Activated naive CD8-positive, alpha-beta T cell treated with anti-CD3 and anti-CD28 coated beads, Interleukin-2, amount 10 ng/mL, durations not matched to agents 7 days and 5 days (primary cell): ENCODE results near the gene SSTR1. TPM values are rescaled to one million over a fixed set of nuclear protein-coding genes. Genes with fewer than 3 reads are reported as not detected.

Experiments used
- ATAC-seq: fragments of 150-1000 bp; cut with Tn5 transposase; one replicate; pipeline ENCODE4 v1.10.0; 2021; ENCODE audit warnings: low read depth, moderate library complexity
- POLR2A ChIA-PET: fragments of 350-600 bp; sonication (Branson Sonifier 250); formaldehyde crosslinking; loops from one replicate; lab custom pipeline; 2021; ENCODE audit warnings: antibody characterized with exemption; lab: Charles Lee
- DNase-seq: peaks from one replicate; pipeline ENCODE4 v3.0.0; 2021
- H3K27ac Mint-ChIP-seq: one replicate; pipeline ENCODE4 v1.8.0; 2022; ENCODE audit warnings: mild to moderate bottlenecking, mixed read lengths
- H3K27me3 Mint-ChIP-seq: one replicate; pipeline ENCODE4 v1.8.0; 2022; ENCODE audit warnings: mild to moderate bottlenecking, moderate library complexity, mixed read lengths
- H3K36me3 Mint-ChIP-seq: one replicate; pipeline ENCODE4 v1.8.0; 2021; ENCODE audit warnings: mild to moderate bottlenecking, mixed read lengths
- H3K4me1 Mint-ChIP-seq: one replicate; pipeline ENCODE4 v1.8.0; 2021; ENCODE audit warnings: mixed read lengths
- H3K4me3 Mint-ChIP-seq: one replicate; pipeline ENCODE4 v1.8.0; 2022; ENCODE audit warnings: mild to moderate bottlenecking, moderate library complexity, mixed read lengths
- H3K9me3 Mint-ChIP-seq: one replicate; pipeline ENCODE4 v1.8.0; 2021; ENCODE audit warnings: mixed read lengths
- total RNA-seq, 2 experiments: library from RNA; stranded (reverse); gene quantifications; one replicate each; pipeline ENCODE4 v1.2.3, GENCODE V29; 2021

Gene SSTR1
- total RNA-seq, 2 experiments from 2014 or later = not detected

DNA sequence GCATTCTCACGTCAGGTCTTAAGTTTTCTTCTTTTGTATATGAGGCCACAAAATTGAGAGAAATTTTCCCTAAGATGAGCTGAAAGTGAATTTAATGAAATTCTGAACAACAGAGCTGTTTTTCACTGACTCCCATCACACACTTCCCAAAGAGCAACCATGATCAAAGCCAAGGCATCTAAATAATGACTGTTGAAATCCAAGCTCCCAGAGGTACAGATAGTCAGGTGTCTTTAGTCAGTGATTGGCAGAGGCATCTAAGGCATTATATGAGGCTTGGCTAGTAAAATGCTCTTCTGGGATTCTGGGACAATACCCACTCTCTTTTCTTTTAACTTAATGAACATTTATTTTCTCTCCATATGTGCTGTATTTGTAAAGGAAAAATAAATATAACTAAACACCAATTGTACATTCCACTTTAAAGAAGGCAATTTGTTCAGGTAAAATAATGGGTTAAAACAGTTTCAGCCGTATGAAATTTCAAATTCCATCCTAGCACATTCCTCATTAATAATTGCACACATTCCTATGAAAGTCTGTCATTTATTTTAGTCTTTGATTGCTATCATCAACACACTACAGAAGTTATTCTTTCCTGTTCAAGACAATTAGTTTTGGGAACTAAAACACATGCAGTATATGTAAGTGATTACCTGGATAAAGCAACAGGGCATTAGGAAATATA, 871 bp upstream of the SSTR1 start:
- ATAC-seq = no peak
- H3K4me3 Mint-ChIP-seq = no peak overlapping the region
- no peak for DNase-seq
- H3K4me1 Mint-ChIP-seq = peaks cover 15% of the 10 kb centered on the region
- H3K27ac Mint-ChIP-seq = no peak overlapping the region
- H3K9me3 Mint-ChIP-seq = peaks cover 3% of the 10 kb centered on the region
- POLR2A ChIA-PET = no interaction called here
- H3K27me3 Mint-ChIP-seq = peaks cover 61% of the 10 kb centered on the region
- no peaks in the 10 kb centered on the region for H3K36me3 Mint-ChIP-seq

DNA sequence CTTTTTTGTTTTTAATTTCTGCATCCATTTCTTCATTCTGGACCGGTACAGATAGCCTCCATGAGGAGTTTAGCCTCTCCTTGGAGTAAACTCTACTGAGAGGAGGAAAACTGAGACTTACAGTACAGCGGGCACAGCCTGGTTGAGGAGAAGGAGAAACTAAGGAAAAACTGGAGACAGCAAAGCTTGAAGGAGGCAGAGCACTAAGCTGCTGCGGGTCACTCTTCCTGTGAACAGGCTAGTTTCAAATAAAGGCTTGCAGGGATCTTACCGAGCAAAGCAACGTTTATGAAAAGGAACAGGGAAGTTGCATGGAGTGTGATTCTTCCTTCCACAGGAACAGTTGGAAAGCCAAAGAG, 348 bp upstream of the SSTR1 start:
- no peak overlapping the region for H3K27ac Mint-ChIP-seq
- ATAC-seq (no peak), DNase-seq (no peak)
- H3K4me1 Mint-ChIP-seq = peaks cover 16% of the 10 kb centered on the region
- peaks cover 65% of the 10 kb centered on the region for H3K27me3 Mint-ChIP-seq
- H3K9me3 Mint-ChIP-seq = peaks cover 3% of the 10 kb centered on the region
- no peak overlapping the region for H3K4me3 Mint-ChIP-seq
- POLR2A ChIA-PET = no interaction called here
- no peaks in the 10 kb centered on the region for H3K36me3 Mint-ChIP-seq

DNA sequence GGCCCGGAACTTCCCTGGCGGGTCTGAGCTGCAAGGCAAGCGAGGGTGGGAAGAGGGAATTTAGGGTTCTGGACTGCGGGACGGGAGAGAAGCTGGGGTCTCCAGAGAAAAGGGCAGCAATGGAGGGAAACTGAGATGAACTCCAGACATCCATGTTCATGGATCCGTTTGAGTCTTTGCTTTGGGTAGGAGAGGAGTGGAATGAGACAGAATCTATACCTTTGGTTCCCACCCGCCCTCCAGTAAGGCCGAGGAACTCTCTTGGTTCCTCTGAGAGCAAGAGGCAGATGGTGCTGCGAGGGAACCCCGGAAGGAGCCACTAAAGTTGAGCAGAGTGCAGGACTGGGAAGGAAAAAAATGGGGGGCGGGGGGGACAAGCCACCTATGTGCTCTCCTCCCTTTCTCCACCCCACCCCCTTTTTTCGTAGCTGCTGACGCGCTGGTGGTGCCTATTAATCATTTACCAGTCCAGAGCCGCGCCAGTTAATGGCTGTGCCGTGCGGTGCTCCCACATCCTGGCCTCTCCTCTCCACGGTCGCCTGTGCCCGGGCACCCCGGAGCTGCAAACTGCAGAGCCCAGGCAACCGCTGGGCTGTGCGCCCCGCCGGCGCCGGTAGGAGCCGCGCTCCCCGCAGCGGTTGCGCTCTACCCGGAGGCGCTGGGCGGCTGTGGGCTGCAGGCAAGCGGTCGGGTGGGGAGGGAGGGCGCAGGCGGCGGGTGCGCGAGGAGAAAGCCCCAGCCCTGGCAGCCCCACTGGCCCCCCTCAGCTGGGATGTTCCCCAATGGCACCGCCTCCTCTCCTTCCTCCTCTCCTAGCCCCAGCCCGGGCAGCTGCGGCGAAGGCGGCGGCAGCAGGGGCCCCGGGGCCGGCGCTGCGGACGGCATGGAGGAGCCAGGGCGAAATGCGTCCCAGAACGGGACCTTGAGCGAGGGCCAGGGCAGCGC, 1.2 kb downstream of the SSTR1 start:
- Mint-ChIP-seq H3K27ac (peak overlapping the region; percentile 59), H3K4me3 (no peak overlapping the region), H3K36me3 (no peaks in the 10 kb centered on the region), H3K27me3 (peaks cover 77% of the 10 kb centered on the region), H3K4me1 (peaks cover 16% of the 10 kb centered on the region), H3K9me3 (peaks cover 3% of the 10 kb centered on the region)
- peak; percentile 43 for DNase-seq
- POLR2A ChIA-PET = no interaction called here
- peak; percentile 50 for ATAC-seq

DNA sequence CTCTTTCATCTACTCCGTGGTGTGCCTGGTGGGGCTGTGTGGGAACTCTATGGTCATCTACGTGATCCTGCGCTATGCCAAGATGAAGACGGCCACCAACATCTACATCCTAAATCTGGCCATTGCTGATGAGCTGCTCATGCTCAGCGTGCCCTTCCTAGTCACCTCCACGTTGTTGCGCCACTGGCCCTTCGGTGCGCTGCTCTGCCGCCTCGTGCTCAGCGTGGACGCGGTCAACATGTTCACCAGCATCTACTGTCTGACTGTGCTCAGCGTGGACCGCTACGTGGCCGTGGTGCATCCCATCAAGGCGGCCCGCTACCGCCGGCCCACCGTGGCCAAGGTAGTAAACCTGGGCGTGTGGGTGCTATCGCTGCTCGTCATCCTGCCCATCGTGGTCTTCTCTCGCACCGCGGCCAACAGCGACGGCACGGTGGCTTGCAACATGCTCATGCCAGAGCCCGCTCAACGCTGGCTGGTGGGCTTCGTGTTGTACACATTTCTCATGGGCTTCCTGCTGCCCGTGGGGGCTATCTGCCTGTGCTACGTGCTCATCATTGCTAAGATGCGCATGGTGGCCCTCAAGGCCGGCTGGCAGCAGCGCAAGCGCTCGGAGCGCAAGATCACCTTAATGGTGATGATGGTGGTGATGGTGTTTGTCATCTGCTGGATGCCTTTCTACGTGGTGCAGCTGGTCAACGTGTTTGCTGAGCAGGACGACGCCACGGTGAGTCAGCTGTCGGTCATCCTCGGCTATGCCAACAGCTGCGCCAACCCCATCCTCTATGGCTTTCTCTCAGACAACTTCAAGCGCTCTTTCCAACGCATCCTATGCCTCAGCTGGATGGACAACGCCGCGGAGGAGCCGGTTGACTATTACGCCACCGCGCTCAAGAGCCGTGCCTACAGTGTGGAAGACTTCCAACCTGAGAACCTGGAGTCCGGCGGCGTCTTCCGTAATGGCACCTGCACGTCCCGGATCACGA, 2.2 kb downstream of the SSTR1 start:
- Mint-ChIP-seq H3K4me3 (peak overlapping the region; percentile 61), H3K27ac (no peak overlapping the region), H3K36me3 (no peaks in the 10 kb centered on the region), H3K4me1 (peaks cover 16% of the 10 kb centered on the region), H3K27me3 (peaks cover 85% of the 10 kb centered on the region), H3K9me3 (peaks cover 3% of the 10 kb centered on the region)
- ATAC-seq = no peak
- POLR2A ChIA-PET = no interaction called here
- DNase-seq = peak; percentile 35

- peaks cover 86% of the 10 kb centered on the region for H3K27me3 Mint-ChIP-seq
- peaks cover 3% of the 10 kb centered on the region for H3K9me3 Mint-ChIP-seq
- H3K36me3 Mint-ChIP-seq = no peaks in the 10 kb centered on the region
- H3K27ac Mint-ChIP-seq = peak overlapping the region; percentile 4
- no peak for ATAC-seq
- POLR2A ChIA-PET = no interaction called here
- no peak for DNase-seq
- H3K4me3 Mint-ChIP-seq = peak overlapping the region; percentile 71
- H3K4me1 Mint-ChIP-seq = peaks cover 16% of the 10 kb centered on the region
Measured at GRCh38 chr14:38210587-38211216, 3.0 kb downstream of the SSTR1 start.

DNA sequence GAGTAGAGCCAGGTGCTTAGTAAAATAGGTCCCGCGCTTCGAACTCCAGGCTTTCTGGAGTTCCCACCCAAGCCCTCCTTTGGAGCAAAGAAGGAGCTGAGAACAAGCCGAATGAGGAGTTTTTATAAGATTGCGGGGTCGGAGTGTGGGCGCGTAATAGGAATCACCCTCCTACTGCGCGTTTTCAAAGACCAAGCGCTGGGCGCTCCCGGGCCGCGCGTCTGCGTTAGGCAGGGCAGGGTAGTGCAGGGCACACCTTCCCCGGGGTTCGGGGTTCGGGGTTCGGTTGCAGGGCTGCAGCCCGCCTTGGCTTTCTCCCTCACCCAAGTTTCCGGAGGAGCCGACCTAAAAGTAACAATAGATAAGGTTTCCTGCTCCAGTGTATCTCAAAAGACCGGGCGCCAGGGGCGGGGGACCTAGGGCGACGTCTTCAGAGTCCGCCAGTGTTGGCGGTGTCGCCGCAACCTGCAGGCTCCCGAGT, 3.6 kb downstream of the SSTR1 start:
- H3K27me3 Mint-ChIP-seq = peaks cover 81% of the 10 kb centered on the region
- peaks cover 16% of the 10 kb centered on the region for H3K4me1 Mint-ChIP-seq
- no peak for DNase-seq
- no peak overlapping the region for H3K4me3 Mint-ChIP-seq
- no peaks in the 10 kb centered on the region for H3K36me3 Mint-ChIP-seq
- POLR2A ChIA-PET = no interaction called here
- no peak for ATAC-seq
- H3K27ac Mint-ChIP-seq = no peak overlapping the region
- H3K9me3 Mint-ChIP-seq = no peaks in the 10 kb centered on the region

DNA sequence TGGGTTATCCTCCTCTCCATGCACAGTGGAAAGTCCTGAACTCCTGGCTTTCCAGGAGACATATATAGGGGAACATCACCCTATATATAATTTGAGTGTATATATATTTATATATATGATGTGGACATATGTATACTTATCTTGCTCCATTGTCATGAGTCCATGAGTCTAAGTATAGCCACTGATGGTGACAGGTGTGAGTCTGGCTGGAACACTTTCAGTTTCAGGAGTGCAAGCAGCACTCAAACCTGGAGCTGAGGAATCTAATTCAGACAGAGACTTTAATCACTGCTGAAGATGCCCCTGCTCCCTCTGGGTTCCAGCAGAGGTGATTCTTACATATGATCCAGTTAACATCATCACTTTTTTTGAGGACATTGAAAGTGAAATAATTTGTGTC, 4.4 kb downstream of the SSTR1 start:
- DNase-seq (no peak), ATAC-seq (no peak)
- H3K36me3 Mint-ChIP-seq = no peaks in the 10 kb centered on the region
- peaks cover 78% of the 10 kb centered on the region for H3K27me3 Mint-ChIP-seq
- H3K9me3 Mint-ChIP-seq = no peaks in the 10 kb centered on the region
- peaks cover 16% of the 10 kb centered on the region for H3K4me1 Mint-ChIP-seq
- H3K27ac Mint-ChIP-seq = no peak overlapping the region
- POLR2A ChIA-PET = no interaction called here
- H3K4me3 Mint-ChIP-seq = no peak overlapping the region

- POLR2A ChIA-PET = no interaction called here
- Mint-ChIP-seq H3K9me3 (no peaks in the 10 kb centered on the region), H3K4me3 (no peak overlapping the region), H3K27me3 (peaks cover 69% of the 10 kb centered on the region), H3K4me1 (peaks cover 16% of the 10 kb centered on the region), H3K27ac (no peak overlapping the region), H3K36me3 (no peaks in the 10 kb centered on the region)
- DNase-seq = no peak
- no peak for ATAC-seq
Measured at GRCh38 chr14:38213001-38213400, 5.3 kb downstream of the SSTR1 start.

- DNase-seq = no peak
- Mint-ChIP-seq H3K36me3 (no peaks in the 10 kb centered on the region), H3K9me3 (no peaks in the 10 kb centered on the region), H3K27me3 (peaks cover 34% of the 10 kb centered on the region), H3K4me1 (no peaks in the 10 kb centered on the region), H3K4me3 (no peak overlapping the region), H3K27ac (no peak overlapping the region)
- POLR2A ChIA-PET = no interaction called here
- ATAC-seq = no peak
Measured at GRCh38 chr14:38217553-38217952, 9.8 kb downstream of the SSTR1 start.

DNA sequence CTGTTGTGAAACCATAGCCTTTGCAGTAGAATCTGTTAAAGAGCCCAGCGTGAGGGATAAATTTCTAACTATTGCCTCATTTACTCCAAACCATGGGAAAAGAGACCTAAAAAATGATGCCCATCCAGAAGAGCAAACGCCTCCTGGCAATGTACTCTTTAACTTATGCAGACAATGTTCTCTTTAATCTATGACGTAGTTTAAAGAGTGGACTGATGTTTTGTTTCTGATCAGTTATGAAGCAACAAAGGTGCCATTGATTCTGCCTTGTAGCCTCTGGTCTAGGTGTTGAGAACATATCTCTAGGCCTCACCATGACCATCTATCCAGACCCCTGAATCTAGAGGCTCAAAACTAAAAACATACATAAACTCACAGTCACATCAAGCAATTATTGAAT, 13.4 kb downstream of the SSTR1 start:
- POLR2A ChIA-PET = no interaction called here
- Mint-ChIP-seq H3K27me3 (peaks cover 7% of the 10 kb centered on the region), H3K4me3 (no peak overlapping the region), H3K4me1 (no peaks in the 10 kb centered on the region), H3K27ac (no peak overlapping the region), H3K9me3 (peaks cover 1% of the 10 kb centered on the region), H3K36me3 (no peaks in the 10 kb centered on the region)
- DNase-seq = no peak
- no peak for ATAC-seq

DNA sequence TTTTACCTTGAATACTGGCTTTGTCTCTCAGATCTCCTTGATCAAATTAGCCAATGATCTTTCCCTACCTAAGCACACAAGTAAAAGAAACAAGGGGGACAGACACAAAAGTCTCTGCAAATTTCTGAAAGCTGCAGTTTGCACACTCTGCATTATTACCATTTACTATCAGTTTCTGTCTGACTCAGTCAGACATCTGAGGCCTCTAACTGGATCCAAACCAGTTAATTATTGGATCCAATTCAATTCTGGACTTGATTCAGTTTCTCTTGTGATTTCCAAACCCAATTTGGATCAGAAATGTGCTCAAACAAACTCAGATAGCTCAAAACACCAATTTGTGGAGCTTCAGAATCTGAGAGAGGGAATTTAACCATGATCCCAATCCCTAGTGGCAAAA, 16.6 kb downstream of the SSTR1 start:
- no peak overlapping the region for H3K4me3 Mint-ChIP-seq
- POLR2A ChIA-PET = interaction anchor here (0.7 kb wide), 1 partner anchor 379 kb away, joined by 4 read pairs; no protein-coding TSS in a partner anchor
- peaks cover 1% of the 10 kb centered on the region for H3K9me3 Mint-ChIP-seq
- H3K27me3 Mint-ChIP-seq = peaks cover 4% of the 10 kb centered on the region
- no peaks in the 10 kb centered on the region for H3K36me3 Mint-ChIP-seq
- ATAC-seq (no peak), DNase-seq (no peak)
- no peak overlapping the region for H3K27ac Mint-ChIP-seq
- no peaks in the 10 kb centered on the region for H3K4me1 Mint-ChIP-seq

GRCh38 chr14:38225946-38226345, 18.2 kb downstream of the SSTR1 start:
- POLR2A ChIA-PET = no interaction called here
- H3K27ac Mint-ChIP-seq = no peak overlapping the region
- H3K9me3 Mint-ChIP-seq = peaks cover 1% of the 10 kb centered on the region
- DNase-seq (no peak), ATAC-seq (no peak)
- H3K4me1 Mint-ChIP-seq = no peaks in the 10 kb centered on the region
- H3K27me3 Mint-ChIP-seq = peaks cover 4% of the 10 kb centered on the region
- H3K36me3 Mint-ChIP-seq = no peaks in the 10 kb centered on the region
- H3K4me3 Mint-ChIP-seq = no peak overlapping the region
